Kidney (tissue), 22 donors: ENCODE data around the gene STUB1. TPM values are rescaled to one million over a fixed set of nuclear protein-coding genes. Genes with fewer than 3 reads are reported as not detected.

Source experiments
- DNase-seq, 5 donors: peaks; one replicate each; pipeline ENCODE4 v3.0.0-alpha.2; 2013 to 2020
- FAIRE-seq: peaks from 2 replicates; lab custom pipeline; 2012; peaks lifted over from hg19 to GRCh38; lab: Jason Lieb, UNC
- H3K27ac ChIP-seq, 2 donors: one replicate each; pipeline ENCODE4 v1.7.0; 2013; ENCODE audit warnings: low read depth in 2 of 2, low read length in 2 of 2, inconsistent platforms in 1 of 2
- H3K27me3 ChIP-seq: one replicate; pipeline ENCODE4 v1.7.1; 2013; ENCODE audit warnings: low read length, inconsistent platforms; ENCODE audit not compliant: control insufficient read depth, insufficient read depth
- H3K36me3 ChIP-seq, 3 donors: one replicate each; pipeline versions ENCODE4 v1.7.0 to v1.7.1; 2013; ENCODE audit warnings: low read length in 3 of 3, control low read depth in 1 of 3, inconsistent platforms in 1 of 3; ENCODE audit not compliant: insufficient read depth in 3 of 3, control insufficient read depth in 2 of 3
- H3K4me1 ChIP-seq, 3 donors: one replicate each; pipeline versions ENCODE4 v1.7.0 to v1.7.1; 2013; ENCODE audit warnings: low read length in 3 of 3, inconsistent platforms in 1 of 3, low read depth in 1 of 3; ENCODE audit not compliant: control insufficient read depth in 2 of 3, insufficient read depth in 2 of 3
- H3K4me3 ChIP-seq, 3 donors: one replicate each; pipeline versions ENCODE4 v1.7.0 to v1.8.1; 2013; ENCODE audit warnings: low read length in 3 of 3, control low read depth in 1 of 3, inconsistent platforms in 1 of 3
- H3K9ac ChIP-seq, 3 donors: one replicate each; pipeline versions ENCODE4 v1.7.0 to v1.7.1; 2013; ENCODE audit warnings: low read length in 3 of 3, control low read depth in 1 of 3, inconsistent platforms in 1 of 3
- H3K9me3 ChIP-seq, 3 donors: one replicate each; pipeline versions ENCODE4 v1.7.0 to v1.7.1; 2013; ENCODE audit warnings: low read length in 3 of 3, control low read depth in 1 of 3, inconsistent platforms in 1 of 3; ENCODE audit not compliant: control insufficient read depth in 2 of 3, insufficient read depth in 1 of 3
- intact Hi-C: fragments of 100-400 bp; cut with DNase I; formaldehyde crosslinking; loops from one replicate; pipeline ENCODE4 v1.11.1; 2022
- long read RNA-seq, 10 donors: library from polyadenylated mRNA in 1 of 10; unstranded in 1 of 10; transcript quantifications; one replicate each; pipeline ENCODE4 v2.0.0 and lab custom pipeline, GENCODE V29; 2021 to 2026
- polyA plus RNA-seq: library from polyadenylated mRNA; stranded (reverse); fragments of 350-450 nt; fragmentation: Illumina TruSeq; extraction: RNeasy Lipid Tissue Mini Kit (QIAGEN cat#74804); gene quantifications from one replicate; pipeline ENCODE4 v1.2.3, GENCODE V29; 2014; ENCODE audit warnings: low read depth, low replicate concordance; ENCODE audit not compliant: insufficient read depth
- total RNA-seq: library from RNA; stranded (reverse); fragmentation: NEBNext Ultra II Directional; extraction: Animal tissue kit (Norgen Biotek cat#: 25700); gene quantifications from one replicate; pipeline ENCODE4 v1.2.1, GENCODE V29; 2021
- TF ChIP-seq, protein P1 (sequence below): IDR thresholded peaks from 3 replicates; pipeline ENCODE4 v1.5.1; 2012; ENCODE audit warnings: mild to moderate bottlenecking, moderate library complexity, borderline replicate concordance; ENCODE audit not compliant: insufficient read depth; ENCODE audit errors: extremely low read depth
- donor health status: control.
- donor health status: control.
- donor health status: control.
- donor health status: control.
- donor health status: control.
- donor health status: DM: yes; HTN: yes; CAD: no.
- donor health status: Normal renal cell carcinoma (clear cell type).

Gene STUB1
- total RNA-seq (92.9 TPM), polyA plus RNA-seq (218 TPM)
- long read RNA-seq, donor 1, transcript STUB1-201 (7 exons, 1,472 nt): major isoform, 43 of 57 reads
- long read RNA-seq, donor 1, partial matches to known transcripts: 5 of 57 reads
- long read RNA-seq, donor 1, other reads (novel, unspliced or antisense): 5 of 57 reads
- long read RNA-seq, donor 2, transcript STUB1-201 (7 exons, 1,472 nt): major isoform, 44 of 54 reads
- long read RNA-seq, donor 2, transcript STUB1-204 (6 exons, 875 nt): minor isoform, 9 of 54 reads
- long read RNA-seq, donor 2, partial matches to known transcripts: 0 of 54 reads
- long read RNA-seq, donor 2, other reads (novel, unspliced or antisense): 0 of 54 reads
- long read RNA-seq, donor 3, transcript STUB1-201 (7 exons, 1,472 nt): major isoform, 51 of 75 reads
- long read RNA-seq, donor 3, partial matches to known transcripts: 0 of 75 reads
- long read RNA-seq, donor 3, other reads (novel, unspliced or antisense): 23 of 75 reads
- long read RNA-seq, donor 4, transcript STUB1-201 (7 exons, 1,472 nt): major isoform, 36 of 43 reads
- long read RNA-seq, donor 4, partial matches to known transcripts: 0 of 43 reads
- long read RNA-seq, donor 4, other reads (novel, unspliced or antisense): 0 of 43 reads
- long read RNA-seq, donor 5, partial matches to known transcripts: 0 of 1 reads
- long read RNA-seq, donor 5, other reads (novel, unspliced or antisense): 0 of 1 reads
- long read RNA-seq, donor 6, transcript STUB1-201 (7 exons, 1,472 nt): major isoform, 23 of 25 reads
- long read RNA-seq, donor 6, partial matches to known transcripts: 0 of 25 reads
- long read RNA-seq, donor 6, other reads (novel, unspliced or antisense): 0 of 25 reads
- long read RNA-seq, donor 7, transcript STUB1-201 (7 exons, 1,472 nt): major isoform, 146 of 184 reads
- long read RNA-seq, donor 7, transcript STUB1-211 (5 exons, 1,853 nt): minor isoform, 5 of 184 reads
- long read RNA-seq, donor 7, partial matches to known transcripts: 11 of 184 reads
- long read RNA-seq, donor 7, other reads (novel, unspliced or antisense): 16 of 184 reads
- long read RNA-seq, donor 8, transcript STUB1-201 (7 exons, 1,472 nt): major isoform, 45 of 54 reads
- long read RNA-seq, donor 8, partial matches to known transcripts: 0 of 54 reads
- long read RNA-seq, donor 8, other reads (novel, unspliced or antisense): 7 of 54 reads
- long read RNA-seq, donor 9, transcript STUB1-201 (7 exons, 1,472 nt): major isoform, 15 of 16 reads
- long read RNA-seq, donor 9, partial matches to known transcripts: 0 of 16 reads
- long read RNA-seq, donor 9, other reads (novel, unspliced or antisense): 0 of 16 reads
- long read RNA-seq, donor 10, transcript STUB1-201 (7 exons, 1,472 nt): major isoform, 26 of 58 reads
- long read RNA-seq, donor 10, transcript STUB1-204 (6 exons, 875 nt): minor isoform, 6 of 58 reads
- long read RNA-seq, donor 10, partial matches to known transcripts: 8 of 58 reads
- long read RNA-seq, donor 10, other reads (novel, unspliced or antisense): 17 of 58 reads

DNA sequence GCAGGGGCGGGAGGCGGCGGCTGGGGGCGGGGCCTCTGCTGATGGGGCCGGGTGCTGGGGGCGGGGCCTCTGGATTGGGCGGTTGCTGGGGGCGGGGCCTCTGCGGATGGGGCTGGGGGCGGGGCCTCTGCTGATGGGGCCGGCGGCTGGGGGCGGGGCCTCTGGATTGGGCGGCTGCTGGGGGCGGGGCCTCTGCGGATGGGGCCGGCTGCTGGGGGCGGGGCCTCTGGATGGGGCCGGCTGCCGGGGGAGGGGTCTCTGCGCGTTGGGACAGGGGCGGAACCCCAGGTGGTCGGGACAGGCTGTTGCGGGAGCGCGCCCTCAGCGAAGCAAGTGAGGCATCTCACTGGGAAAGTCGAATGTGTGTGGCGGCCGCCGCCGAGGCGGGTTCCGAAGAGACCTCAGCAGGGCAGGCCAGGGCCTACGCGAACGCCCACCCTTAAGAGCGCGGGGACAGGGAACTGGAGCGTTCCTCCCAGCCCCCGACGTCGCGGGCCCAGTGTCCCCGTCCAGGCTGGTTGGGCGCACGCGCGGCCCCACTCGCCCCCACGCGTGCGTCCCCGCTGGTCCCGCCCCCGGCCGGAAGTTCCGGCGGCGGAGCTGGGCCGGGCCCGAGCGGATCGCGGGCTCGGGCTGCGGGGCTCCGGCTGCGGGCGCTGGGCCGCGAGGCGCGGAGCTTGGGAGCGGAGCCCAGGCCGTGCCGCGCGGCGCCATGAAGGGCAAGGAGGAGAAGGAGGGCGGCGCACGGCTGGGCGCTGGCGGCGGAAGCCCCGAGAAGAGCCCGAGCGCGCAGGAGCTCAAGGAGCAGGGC, at the start of gene STUB1:
STUB1 (plus strand) TSS at position 597 of the 811 bp plus-strand sequence; CDS start at position 713, 116 bp downstream.
- peak; percentile 91 to 97 (median 94) for DNase-seq
- intact Hi-C loops: no loop called here
- no peaks in the 10 kb centered on the region for H3K9me3 ChIP-seq
- peaks cover 5 to 19% (median 8%) of the 10 kb centered on the region in 3 donors for H3K36me3 ChIP-seq
- FAIRE-seq: no peak
- TF ChIP-seq, protein P1, sequence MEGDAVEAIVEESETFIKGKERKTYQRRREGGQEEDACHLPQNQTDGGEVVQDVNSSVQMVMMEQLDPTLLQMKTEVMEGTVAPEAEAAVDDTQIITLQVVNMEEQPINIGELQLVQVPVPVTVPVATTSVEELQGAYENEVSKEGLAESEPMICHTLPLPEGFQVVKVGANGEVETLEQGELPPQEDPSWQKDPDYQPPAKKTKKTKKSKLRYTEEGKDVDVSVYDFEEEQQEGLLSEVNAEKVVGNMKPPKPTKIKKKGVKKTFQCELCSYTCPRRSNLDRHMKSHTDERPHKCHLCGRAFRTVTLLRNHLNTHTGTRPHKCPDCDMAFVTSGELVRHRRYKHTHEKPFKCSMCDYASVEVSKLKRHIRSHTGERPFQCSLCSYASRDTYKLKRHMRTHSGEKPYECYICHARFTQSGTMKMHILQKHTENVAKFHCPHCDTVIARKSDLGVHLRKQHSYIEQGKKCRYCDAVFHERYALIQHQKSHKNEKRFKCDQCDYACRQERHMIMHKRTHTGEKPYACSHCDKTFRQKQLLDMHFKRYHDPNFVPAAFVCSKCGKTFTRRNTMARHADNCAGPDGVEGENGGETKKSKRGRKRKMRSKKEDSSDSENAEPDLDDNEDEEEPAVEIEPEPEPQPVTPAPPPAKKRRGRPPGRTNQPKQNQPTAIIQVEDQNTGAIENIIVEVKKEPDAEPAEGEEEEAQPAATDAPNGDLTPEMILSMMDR: no peak
- peak within 1 kb of the TSS; percentile 26 to 71 (median 64) for H3K9ac ChIP-seq
- H3K4me1 ChIP-seq: peaks cover 0 to 41% (median 12%) of the 10 kb centered on the region in 3 donors
- no peaks in the 10 kb centered on the region for H3K27me3 ChIP-seq
- peak within 1 kb of the TSS; percentile 61 to 79 (median 77) for H3K4me3 ChIP-seq
- peak within 1 kb of the TSS; percentile 93 to 94 for H3K27ac ChIP-seq

DNA sequence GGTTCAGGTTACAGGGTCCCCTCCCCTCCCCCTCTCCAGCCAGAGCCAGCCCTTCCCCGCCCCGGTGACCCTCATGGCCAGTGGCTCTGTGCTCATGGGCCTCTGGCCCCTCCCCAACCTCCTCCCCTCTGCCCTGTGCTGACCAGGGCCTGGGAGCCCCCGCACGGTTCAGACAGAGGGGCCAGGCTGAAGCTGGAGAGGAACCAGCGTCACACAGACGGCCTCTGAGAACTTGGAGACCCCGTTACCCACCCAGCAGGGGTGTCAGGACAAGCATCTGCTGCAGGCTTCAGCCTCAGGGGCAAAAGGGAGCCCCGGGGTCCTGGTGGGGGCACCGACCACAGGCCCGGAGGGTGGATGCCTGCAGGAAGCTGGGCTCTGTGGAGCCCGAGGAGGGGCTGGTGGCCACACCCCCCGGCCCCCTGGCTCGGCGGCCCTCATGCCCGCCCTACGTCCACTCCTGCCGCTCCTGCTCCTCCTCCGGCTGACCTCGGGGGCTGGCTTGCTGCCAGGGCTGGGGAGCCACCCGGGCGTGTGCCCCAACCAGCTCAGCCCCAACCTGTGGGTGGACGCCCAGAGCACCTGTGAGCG, 49.3 kb upstream of the STUB1 start, which contains the start of gene WFIKKN1:
WFIKKN1 (plus strand) TSS at position 171 of the 591 bp plus-strand sequence; CDS start at position 440, 269 bp downstream.
- TF ChIP-seq, protein P1: no peak
- H3K9me3 ChIP-seq: no peaks in the 10 kb centered on the region
- FAIRE-seq: no peak
- peak; percentile 62 to 85 (median 76) for DNase-seq
- no peak within 1 kb of the TSS for H3K4me3 ChIP-seq
- H3K9ac ChIP-seq: no peak within 1 kb of the TSS
- H3K36me3 ChIP-seq: peaks cover 0 to 6% (median 0%) of the 10 kb centered on the region in 3 donors
- intact Hi-C loops: no loop called here
- H3K27me3 ChIP-seq: no peaks in the 10 kb centered on the region
- no peak within 1 kb of the TSS for H3K27ac ChIP-seq
- peaks cover 0 to 33% (median 12%) of the 10 kb centered on the region in 3 donors for H3K4me1 ChIP-seq
